ENCODE data around the gene NACAD.

The NACAD gene

DNA sequence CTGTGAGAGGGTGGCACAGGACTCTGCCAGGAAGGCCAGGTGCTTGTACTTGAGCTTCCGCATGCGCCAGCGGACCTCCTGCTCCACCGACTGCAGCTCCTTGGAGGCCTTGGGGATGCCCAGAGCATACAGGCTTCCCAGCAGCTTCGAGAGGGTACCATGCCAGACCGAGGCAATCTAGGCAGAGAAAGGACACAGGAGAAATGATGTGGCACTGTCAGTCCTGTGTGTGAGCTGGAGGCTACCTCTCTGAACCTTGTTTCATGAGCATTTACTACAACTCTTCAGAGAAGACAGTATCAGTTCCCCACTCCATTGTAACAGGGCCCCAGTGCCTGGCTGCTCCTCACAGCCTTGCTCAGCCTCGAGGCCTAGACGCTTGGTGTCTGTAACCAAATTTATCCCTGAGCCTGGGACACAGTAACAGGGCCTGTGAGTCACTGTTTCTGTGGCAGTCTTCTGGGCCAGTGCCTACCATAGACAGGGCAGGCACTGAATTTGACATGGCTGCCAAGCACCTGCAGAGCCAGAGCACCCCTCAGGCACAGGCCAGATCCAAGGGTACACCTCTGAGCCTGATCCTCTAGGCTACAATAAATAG is 16.9 kb upstream of the NACAD start:
- no peak for DNase-seq
- TF ChIP-seq, protein P1, sequence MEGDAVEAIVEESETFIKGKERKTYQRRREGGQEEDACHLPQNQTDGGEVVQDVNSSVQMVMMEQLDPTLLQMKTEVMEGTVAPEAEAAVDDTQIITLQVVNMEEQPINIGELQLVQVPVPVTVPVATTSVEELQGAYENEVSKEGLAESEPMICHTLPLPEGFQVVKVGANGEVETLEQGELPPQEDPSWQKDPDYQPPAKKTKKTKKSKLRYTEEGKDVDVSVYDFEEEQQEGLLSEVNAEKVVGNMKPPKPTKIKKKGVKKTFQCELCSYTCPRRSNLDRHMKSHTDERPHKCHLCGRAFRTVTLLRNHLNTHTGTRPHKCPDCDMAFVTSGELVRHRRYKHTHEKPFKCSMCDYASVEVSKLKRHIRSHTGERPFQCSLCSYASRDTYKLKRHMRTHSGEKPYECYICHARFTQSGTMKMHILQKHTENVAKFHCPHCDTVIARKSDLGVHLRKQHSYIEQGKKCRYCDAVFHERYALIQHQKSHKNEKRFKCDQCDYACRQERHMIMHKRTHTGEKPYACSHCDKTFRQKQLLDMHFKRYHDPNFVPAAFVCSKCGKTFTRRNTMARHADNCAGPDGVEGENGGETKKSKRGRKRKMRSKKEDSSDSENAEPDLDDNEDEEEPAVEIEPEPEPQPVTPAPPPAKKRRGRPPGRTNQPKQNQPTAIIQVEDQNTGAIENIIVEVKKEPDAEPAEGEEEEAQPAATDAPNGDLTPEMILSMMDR (IDR thresholded peaks at IDR 0.05; ENCODE audit: low read depth, low read length) = no peak
- Histone ChIP-seq H3K4me3 (ENCODE audit: low read depth, low read length) (no peak overlapping the region), H3K9me3 (ENCODE audit: severe bottlenecking) (no peaks in the 10 kb centered on the region), H3K27me3 (ENCODE audit: insufficient read depth, low read depth, severe bottlenecking) (no peaks in the 10 kb centered on the region), H3K27ac (no peak overlapping the region), H3K36me3 (peaks cover 89% of the 10 kb centered on the region)

- Histone ChIP-seq H3K27me3 (ENCODE audit: insufficient read depth, low read depth, severe bottlenecking) (no peaks in the 10 kb centered on the region), H3K27ac (no peak overlapping the region), H3K9me3 (ENCODE audit: severe bottlenecking) (no peaks in the 10 kb centered on the region), H3K36me3 (peaks cover 93% of the 10 kb centered on the region), H3K4me3 (ENCODE audit: low read depth, low read length) (no peak overlapping the region)
- TF ChIP-seq, protein P1 (IDR thresholded peaks at IDR 0.05; ENCODE audit: low read depth, low read length) = no peak
- DNase-seq = no peak
Observed at GRCh38 chr7:45104844-45105587, 16.2 kb upstream of the NACAD start.

- no peak for DNase-seq
- H3K4me3 ChIP-seq (ENCODE audit: low read depth, low read length) = no peak overlapping the region
- H3K9me3 ChIP-seq (ENCODE audit: severe bottlenecking) = no peaks in the 10 kb centered on the region
- no peak overlapping the region for H3K27ac ChIP-seq
- H3K36me3 ChIP-seq = peaks cover 100% of the 10 kb centered on the region
- no peaks in the 10 kb centered on the region for H3K27me3 ChIP-seq (ENCODE audit: insufficient read depth, low read depth, severe bottlenecking)
- TF ChIP-seq, protein P1 (IDR thresholded peaks at IDR 0.05; ENCODE audit: low read depth, low read length) = no peak
Observed at GRCh38 chr7:45103958-45104843, 15.4 kb upstream of the NACAD start.

- H3K27me3 ChIP-seq (ENCODE audit: insufficient read depth, low read depth, severe bottlenecking) = no peaks in the 10 kb centered on the region
- H3K27ac ChIP-seq = no peak overlapping the region
- H3K36me3 ChIP-seq = peaks cover 95% of the 10 kb centered on the region
- TF ChIP-seq, protein P1 (IDR thresholded peaks at IDR 0.05; ENCODE audit: low read depth, low read length) = no peak
- H3K4me3 ChIP-seq (ENCODE audit: low read depth, low read length) = no peak overlapping the region
- no peaks in the 10 kb centered on the region for H3K9me3 ChIP-seq (ENCODE audit: severe bottlenecking)
- no peak for DNase-seq
Observed at GRCh38 chr7:45102785-45103712, 14.3 kb upstream of the NACAD start.

DNA sequence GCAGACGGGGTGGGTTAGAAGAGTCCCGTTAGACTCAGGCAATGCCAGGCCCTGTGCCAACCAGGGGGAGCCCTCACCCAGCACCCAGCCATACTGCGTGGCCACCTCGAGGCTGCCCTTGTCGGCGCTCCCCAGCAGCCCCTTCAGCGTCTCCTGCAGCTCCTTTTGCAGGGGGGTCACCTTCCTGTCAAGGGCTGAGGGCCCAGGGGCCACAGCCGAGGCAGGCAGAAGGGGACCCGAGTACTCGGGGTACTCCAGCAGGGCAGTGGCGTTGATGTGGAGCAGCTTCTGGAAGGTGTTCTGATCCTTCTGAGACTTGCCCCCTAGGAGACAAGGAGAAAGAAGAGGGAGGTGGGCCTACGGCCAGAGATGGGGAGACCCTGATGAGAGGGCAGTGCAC is 13.0 kb upstream of the NACAD start:
- peaks cover 82% of the 10 kb centered on the region for H3K36me3 ChIP-seq
- H3K4me3 ChIP-seq (ENCODE audit: low read depth, low read length) = no peak overlapping the region
- no peaks in the 10 kb centered on the region for H3K9me3 ChIP-seq (ENCODE audit: severe bottlenecking)
- no peak overlapping the region for H3K27ac ChIP-seq
- TF ChIP-seq, protein P1 (IDR thresholded peaks at IDR 0.05; ENCODE audit: low read depth, low read length) = no peak
- no peaks in the 10 kb centered on the region for H3K27me3 ChIP-seq (ENCODE audit: insufficient read depth, low read depth, severe bottlenecking)
- no peak for DNase-seq
